Gastroesophageal sphincter (tissue), 3 donors: ENCODE data around the gene OXSR1.

Experiments used
- EP300 ChIP-seq: sonication (generic); formaldehyde crosslinking; IDR thresholded peaks from one replicate; pipeline ENCODE4 v1.6.1; 2017; ENCODE audit warnings: antibody characterized with exemption, mild to moderate bottlenecking
- POLR2A ChIP-seq, 2 donors: fragments of 450-650 bp; IDR thresholded peaks; one replicate each; pipeline ENCODE4 v1.6.1; 2017; ENCODE audit warnings: antibody characterized with exemption in 2 of 2, mild to moderate bottlenecking in 2 of 2, moderate library complexity in 1 of 2
- TF ChIP-seq, protein P1 (sequence below), 4 experiments: fragments of 200-600 bp in 2 of 4; fragments of 450-650 bp in 2 of 4; sonication (generic) in 1 of 4; IDR thresholded peaks; one replicate each; pipeline ENCODE4 v1.5.1; 2017 to 2019; ENCODE audit warnings: antibody characterized with exemption in 4 of 4, mild to moderate bottlenecking in 2 of 4, moderate library complexity in 2 of 4

DNA sequence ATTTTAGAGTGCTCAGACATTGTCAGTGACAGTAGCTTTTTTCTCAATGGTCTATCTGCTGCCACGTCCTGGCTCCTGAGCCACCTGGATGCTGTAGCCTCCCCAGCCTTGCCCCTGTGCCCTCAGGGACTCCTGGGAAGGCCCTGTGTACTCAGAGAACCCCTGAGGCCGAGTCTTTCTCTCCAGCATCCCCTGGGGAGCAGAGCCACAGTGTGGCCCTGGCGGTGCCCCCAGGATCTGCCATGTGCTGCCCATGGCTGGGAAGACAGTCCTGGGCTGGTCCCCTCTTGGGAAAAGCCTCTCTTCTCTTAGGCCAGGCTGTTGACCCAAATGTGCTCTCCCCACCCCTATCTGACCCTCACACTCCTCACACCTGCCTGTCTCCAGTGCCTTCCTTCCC, 21.8 kb upstream of the OXSR1 start:
- TF ChIP-seq, protein P1, sequence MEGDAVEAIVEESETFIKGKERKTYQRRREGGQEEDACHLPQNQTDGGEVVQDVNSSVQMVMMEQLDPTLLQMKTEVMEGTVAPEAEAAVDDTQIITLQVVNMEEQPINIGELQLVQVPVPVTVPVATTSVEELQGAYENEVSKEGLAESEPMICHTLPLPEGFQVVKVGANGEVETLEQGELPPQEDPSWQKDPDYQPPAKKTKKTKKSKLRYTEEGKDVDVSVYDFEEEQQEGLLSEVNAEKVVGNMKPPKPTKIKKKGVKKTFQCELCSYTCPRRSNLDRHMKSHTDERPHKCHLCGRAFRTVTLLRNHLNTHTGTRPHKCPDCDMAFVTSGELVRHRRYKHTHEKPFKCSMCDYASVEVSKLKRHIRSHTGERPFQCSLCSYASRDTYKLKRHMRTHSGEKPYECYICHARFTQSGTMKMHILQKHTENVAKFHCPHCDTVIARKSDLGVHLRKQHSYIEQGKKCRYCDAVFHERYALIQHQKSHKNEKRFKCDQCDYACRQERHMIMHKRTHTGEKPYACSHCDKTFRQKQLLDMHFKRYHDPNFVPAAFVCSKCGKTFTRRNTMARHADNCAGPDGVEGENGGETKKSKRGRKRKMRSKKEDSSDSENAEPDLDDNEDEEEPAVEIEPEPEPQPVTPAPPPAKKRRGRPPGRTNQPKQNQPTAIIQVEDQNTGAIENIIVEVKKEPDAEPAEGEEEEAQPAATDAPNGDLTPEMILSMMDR (IDR thresholded peaks at IDR 0.05) = no peak
- TF ChIP-seq EP300 (no peak), POLR2A (IDR thresholded peaks at IDR 0.05) (no peak)
